Caco-2 (cell line): ENCODE measurements around the gene USP43. TPM values are rescaled to one million over a fixed set of nuclear protein-coding genes. Genes with fewer than 3 reads are reported as not detected.
"Not testable (repeated sequence)": the region's sequence is repeated elsewhere in the genome, so short reads cannot be mapped to it uniquely, and the experiment has no call there.

Experiments used
- Bru-seq: library from RNA; stranded (reverse); fragments of 400-500 nt; gene quantifications from one replicate; lab custom pipeline; 2021; lab: Mats Ljungman, UMichigan
- BruChase-seq, 2 experiments: library from RNA; stranded (reverse); fragments of 400-500 nt; gene quantifications; one replicate each; lab custom pipeline; 2021; lab: Mats Ljungman, UMichigan
- BruUV-seq: library from RNA; stranded (reverse); fragments of 400-500 nt; replicated peaks from 2 replicates; lab custom pipeline; 2021; lab: Mats Ljungman, UMichigan
- CTCF ChIA-PET: fragments of 300-600 bp; sonication (Branson Sonifier 250); formaldehyde crosslinking; loops from one replicate; lab custom pipeline; 2022; ENCODE audit warnings: antibody characterized with exemption; lab: Charles Lee
- POLR2A ChIA-PET: fragments of 300-600 bp; sonication (Branson Sonifier 250); formaldehyde crosslinking; loops from one replicate; lab custom pipeline; 2022; ENCODE audit warnings: antibody characterized with exemption; lab: Charles Lee
- DNase-seq, 2 experiments: peaks; one replicate each; pipeline versions ENCODE4 v3.0.0 to v3.0.0-alpha.2; 2020 to 2022
- H3K27me3 ChIP-seq: replicated peaks from 2 replicates; pipeline ENCODE4 v1.6.0; 2011; ENCODE audit warnings: low read length; ENCODE audit not compliant: control insufficient read depth, insufficient read depth
- H3K36me3 ChIP-seq: 2 replicates; pipeline ENCODE4 v1.5.1; 2011; ENCODE audit warnings: low read length; ENCODE audit not compliant: control insufficient read depth, insufficient read depth
- H3K4me1 ChIP-seq: fragments of 250-450 bp; sonication (Bioruptor Pico); 2 replicates; pipeline ENCODE4 v1.5.1; 2020; ENCODE audit warnings: mild to moderate bottlenecking
- H3K4me3 ChIP-seq: 2 replicates; pipeline ENCODE4 v1.5.1; 2011; ENCODE audit warnings: low read depth, mild to moderate bottlenecking, control low read depth, low read length
- H3K9me3 ChIP-seq: fragments of 250-450 bp; sonication (Bioruptor Pico); 2 replicates; pipeline ENCODE4 v1.5.1; 2020; ENCODE audit warnings: mild to moderate bottlenecking, moderate library complexity
- H3K27ac Mint-ChIP-seq: one replicate; pipeline ENCODE4 v1.8.0; 2022; ENCODE audit warnings: mixed read lengths; ENCODE audit not compliant: unreplicated experiment
- H3K27me3 Mint-ChIP-seq: one replicate; pipeline ENCODE4 v1.8.0; 2022; ENCODE audit warnings: mixed read lengths; ENCODE audit not compliant: insufficient read depth, unreplicated experiment
- H3K36me3 Mint-ChIP-seq: one replicate; pipeline ENCODE4 v1.8.0; 2022; ENCODE audit warnings: mild to moderate bottlenecking, mixed read lengths; ENCODE audit not compliant: insufficient read depth, unreplicated experiment
- H3K4me1 Mint-ChIP-seq: one replicate; pipeline ENCODE4 v1.8.0; 2022; ENCODE audit warnings: low read depth, mixed read lengths; ENCODE audit not compliant: unreplicated experiment
- H3K4me3 Mint-ChIP-seq: one replicate; pipeline ENCODE4 v1.8.0; 2022; ENCODE audit warnings: mild to moderate bottlenecking, moderate library complexity, mixed read lengths; ENCODE audit not compliant: unreplicated experiment
- H3K9me3 Mint-ChIP-seq: one replicate; pipeline ENCODE4 v1.8.0; 2022; ENCODE audit warnings: mixed read lengths; ENCODE audit not compliant: unreplicated experiment
- intact Hi-C: fragments of 100-400 bp; cut with micrococcal nuclease; formaldehyde crosslinking; loops from one replicate; pipeline ENCODE4 v1.10.0; 2022; ENCODE audit not compliant: unreplicated experiment
- long read RNA-seq: library from polyadenylated mRNA; stranded (forward); transcript quantifications from one replicate; pipeline ENCODE4 v2.0.0, GENCODE V29; 2022
- total RNA-seq: library from RNA; stranded (reverse); gene quantifications from 2 replicates; pipeline ENCODE4 v1.2.3, GENCODE V29; 2022
- TF ChIP-seq, protein P1 (sequence below), 2 experiments: fragments of 200-600 bp in 1 of 2; IDR thresholded peaks; 1 replicate in 1 of 2; 2 replicates in 1 of 2; pipeline versions ENCODE4 v1.5.1 to v1.8.0; 2011 to 2022; ENCODE audit warnings: antibody characterized with exemption in 1 of 2, control low read depth in 1 of 2, inconsistent platforms in 1 of 2, low read depth in 1 of 2, low read length in 1 of 2, mild to moderate bottlenecking in 1 of 2, moderate library complexity in 1 of 2; ENCODE audit not compliant: insufficient read depth in 1 of 2, severe bottlenecking in 1 of 2, unreplicated experiment in 1 of 2

Gene USP43
- total RNA-seq (6.0 and 6.5 TPM in 2 replicates), Bru-seq, nascent RNA (percentile 60 among the genes with signal in this experiment), BruChase-seq, experiment 1, labeled RNA remaining after a 2-hour chase (percentile 54 among the genes with signal in this experiment), BruChase-seq, experiment 2, labeled RNA remaining after a 6-hour chase (percentile 50 among the genes with signal in this experiment)
- long read RNA-seq, full-length matches to known transcripts: 4 of 10 reads
- long read RNA-seq, partial matches to known transcripts: 0 of 10 reads
- long read RNA-seq, other reads (novel, unspliced or antisense): 6 of 10 reads

GRCh38 chr17:9644910-9645751, at the start of gene USP43:
Gene USP43 (plus strand): TSS chr17:9645517. CDS start chr17:9645633, 116 bp downstream.
- TF ChIP-seq, protein P1, sequence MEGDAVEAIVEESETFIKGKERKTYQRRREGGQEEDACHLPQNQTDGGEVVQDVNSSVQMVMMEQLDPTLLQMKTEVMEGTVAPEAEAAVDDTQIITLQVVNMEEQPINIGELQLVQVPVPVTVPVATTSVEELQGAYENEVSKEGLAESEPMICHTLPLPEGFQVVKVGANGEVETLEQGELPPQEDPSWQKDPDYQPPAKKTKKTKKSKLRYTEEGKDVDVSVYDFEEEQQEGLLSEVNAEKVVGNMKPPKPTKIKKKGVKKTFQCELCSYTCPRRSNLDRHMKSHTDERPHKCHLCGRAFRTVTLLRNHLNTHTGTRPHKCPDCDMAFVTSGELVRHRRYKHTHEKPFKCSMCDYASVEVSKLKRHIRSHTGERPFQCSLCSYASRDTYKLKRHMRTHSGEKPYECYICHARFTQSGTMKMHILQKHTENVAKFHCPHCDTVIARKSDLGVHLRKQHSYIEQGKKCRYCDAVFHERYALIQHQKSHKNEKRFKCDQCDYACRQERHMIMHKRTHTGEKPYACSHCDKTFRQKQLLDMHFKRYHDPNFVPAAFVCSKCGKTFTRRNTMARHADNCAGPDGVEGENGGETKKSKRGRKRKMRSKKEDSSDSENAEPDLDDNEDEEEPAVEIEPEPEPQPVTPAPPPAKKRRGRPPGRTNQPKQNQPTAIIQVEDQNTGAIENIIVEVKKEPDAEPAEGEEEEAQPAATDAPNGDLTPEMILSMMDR (IDR thresholded peaks at IDR 0.05; ENCODE audit: insufficient read depth in 1 of 2, low read depth in 1 of 2, low read length in 1 of 2, severe bottlenecking in 1 of 2, unreplicated experiment in 1 of 2): no peak
- ChIA-PET CTCF (interaction anchor here (0.9 kb wide), 1 partner anchor 24 kb away, joined by 3 read pairs; no protein-coding TSS in a partner anchor), POLR2A (no interaction called here)
- Mint-ChIP-seq H3K9me3 (no peaks in the 10 kb centered on the region), H3K4me1 (peaks cover 12% of the 10 kb centered on the region), H3K36me3 (no peaks in the 10 kb centered on the region), H3K27ac (peak within 1 kb of the TSS; percentile 79), H3K27me3 (no peaks in the 10 kb centered on the region), H3K4me3 (peak within 1 kb of the TSS; percentile 90)
- H3K36me3 ChIP-seq: no peaks in the 10 kb centered on the region
- peak within 1 kb of the TSS; percentile 58 for H3K4me3 ChIP-seq
- BruUV-seq: TSS peak; percentile 67
- peaks cover 20% of the 10 kb centered on the region for H3K4me1 ChIP-seq
- peak; percentile 64 to 75 for DNase-seq
- H3K27me3 ChIP-seq: no peaks in the 10 kb centered on the region
- H3K9me3 ChIP-seq: no peaks in the 10 kb centered on the region
- intact Hi-C loops: loop anchor here (2.0 kb wide), 1 partner anchor 68 kb away; the partner anchor contains the start of gene CFAP52

DNA sequence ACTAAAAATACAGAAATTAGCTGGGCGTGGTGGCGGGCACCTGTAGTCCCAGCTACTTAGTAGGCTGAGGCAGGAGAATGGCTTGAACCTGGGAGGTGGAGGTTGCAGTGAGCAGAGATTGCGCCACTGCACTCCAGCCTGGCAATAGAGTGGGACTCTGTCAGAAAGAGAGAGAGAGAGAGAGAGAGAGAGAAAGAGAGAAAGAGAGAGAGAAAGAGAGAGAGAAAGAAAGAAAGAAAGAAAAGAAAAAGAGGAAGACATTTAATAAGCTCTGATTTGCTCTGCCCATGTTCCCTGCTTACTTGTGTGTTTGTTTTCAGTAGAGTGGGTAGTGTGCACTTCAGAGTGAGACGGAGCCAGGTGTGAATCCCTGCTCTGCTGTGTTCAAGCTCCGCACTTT, 47.7 kb upstream of the USP43 start:
- H3K36me3 ChIP-seq, H3K4me1 ChIP-seq, H3K27me3 Mint-ChIP-seq, POLR2A ChIA-PET, H3K4me3 ChIP-seq, CTCF ChIA-PET, H3K4me3 Mint-ChIP-seq, H3K36me3 Mint-ChIP-seq, DNase-seq, H3K9me3 ChIP-seq, H3K4me1 Mint-ChIP-seq, intact Hi-C loops, H3K9me3 Mint-ChIP-seq, H3K27me3 ChIP-seq, H3K27ac Mint-ChIP-seq, BruUV-seq: not testable (repeated sequence)

DNA sequence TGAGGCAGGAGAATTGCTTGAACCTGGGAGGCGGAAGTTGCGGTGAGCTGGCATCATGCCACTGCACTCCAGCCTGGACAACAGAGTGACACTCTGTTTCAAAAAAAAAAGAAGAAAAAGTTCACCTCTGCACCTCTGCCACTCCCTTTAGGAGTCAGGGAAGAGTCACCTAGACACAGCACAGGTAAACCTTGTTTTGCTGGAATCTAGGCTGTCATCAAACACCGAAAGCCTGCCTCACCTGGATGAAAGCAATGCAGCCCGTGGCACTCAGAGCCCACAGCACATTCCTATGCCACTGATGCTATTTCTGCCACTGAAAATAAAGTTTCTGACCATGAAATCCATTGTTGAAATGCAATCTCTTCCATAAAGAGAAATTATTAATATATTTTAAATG, 46.7 kb upstream of the USP43 start:
- TF ChIP-seq, protein P1 (IDR thresholded peaks at IDR 0.05; ENCODE audit: insufficient read depth in 1 of 2, low read depth in 1 of 2, low read length in 1 of 2, severe bottlenecking in 1 of 2, unreplicated experiment in 1 of 2): no peak
- intact Hi-C loops: no loop called here
- H3K27me3 Mint-ChIP-seq: peaks cover 3% of the 10 kb centered on the region
- POLR2A ChIA-PET: no interaction called here
- H3K36me3 Mint-ChIP-seq: no peaks in the 10 kb centered on the region
- H3K9me3 ChIP-seq: no peaks in the 10 kb centered on the region
- no peaks in the 10 kb centered on the region for H3K27me3 ChIP-seq
- no peak overlapping the region for H3K4me3 Mint-ChIP-seq
- no peaks in the 10 kb centered on the region for H3K36me3 ChIP-seq
- H3K4me1 ChIP-seq: no peaks in the 10 kb centered on the region
- no peaks in the 10 kb centered on the region for H3K4me1 Mint-ChIP-seq
- no peak for DNase-seq
- H3K27ac Mint-ChIP-seq: no peak overlapping the region
- CTCF ChIA-PET: no interaction called here
- no peaks in the 10 kb centered on the region for H3K9me3 Mint-ChIP-seq
- H3K4me3 ChIP-seq: no peak overlapping the region
- no TSS peak for BruUV-seq

GRCh38 chr17:9604583-9604982, 40.7 kb upstream of the USP43 start:
- H3K27ac Mint-ChIP-seq, H3K4me1 ChIP-seq, intact Hi-C loops, H3K9me3 ChIP-seq, H3K27me3 ChIP-seq, H3K27me3 Mint-ChIP-seq, H3K36me3 ChIP-seq, BruUV-seq, H3K4me3 ChIP-seq, H3K4me1 Mint-ChIP-seq, H3K9me3 Mint-ChIP-seq, CTCF ChIA-PET, POLR2A ChIA-PET, DNase-seq, H3K4me3 Mint-ChIP-seq, H3K36me3 Mint-ChIP-seq: not testable (repeated sequence)
